ENCODE results near the gene RPP40.

The RPP40 gene

GRCh38 chr6:5003604-5004372, at the start of gene RPP40:
TSS of gene RPP40 (minus strand) at chr6:5004037. CDS start at chr6:5004002, 35 bp downstream.
- Histone ChIP-seq H3K36me3 (ENCODE audit: control insufficient read depth, low read depth, low read length) (no peaks in the 10 kb centered on the region), H3K4me3 (ENCODE audit: low read length) (peak within 1 kb of the TSS; percentile 93), H3K9ac (ENCODE audit: low read length) (peak within 1 kb of the TSS; percentile 72), H3K27ac (ENCODE audit: low read length) (no peak within 1 kb of the TSS), H3K9me3 (ENCODE audit: control insufficient read depth, low read depth, low read length) (no peaks in the 10 kb centered on the region), H3K4me1 (ENCODE audit: control insufficient read depth, low read depth, low read length) (no peaks in the 10 kb centered on the region), H3K27me3 (ENCODE audit: control insufficient read depth, insufficient read depth, low read length) (no peaks in the 10 kb centered on the region)

GRCh38 chr6:5053038-5053437, 49.2 kb upstream of the RPP40 start:
- no peaks in the 10 kb centered on the region for H3K27me3 ChIP-seq (ENCODE audit: control insufficient read depth, insufficient read depth, low read length)
- H3K9ac ChIP-seq (ENCODE audit: low read length), result no peak overlapping the region
- no peak overlapping the region for H3K27ac ChIP-seq (ENCODE audit: low read length)
- peaks cover 6% of the 10 kb centered on the region for H3K4me1 ChIP-seq (ENCODE audit: control insufficient read depth, low read depth, low read length)
- H3K9me3 ChIP-seq (ENCODE audit: control insufficient read depth, low read depth, low read length), result no peaks in the 10 kb centered on the region
- no peaks in the 10 kb centered on the region for H3K36me3 ChIP-seq (ENCODE audit: control insufficient read depth, low read depth, low read length)
- H3K4me3 ChIP-seq (ENCODE audit: low read length), result no peak overlapping the region

- Histone ChIP-seq H3K27ac (ENCODE audit: low read length) (no peak overlapping the region), H3K4me3 (ENCODE audit: low read length) (no peak overlapping the region), H3K9me3 (ENCODE audit: control insufficient read depth, low read depth, low read length) (no peaks in the 10 kb centered on the region), H3K27me3 (ENCODE audit: control insufficient read depth, insufficient read depth, low read length) (no peaks in the 10 kb centered on the region), H3K9ac (ENCODE audit: low read length) (no peak overlapping the region), H3K36me3 (ENCODE audit: control insufficient read depth, low read depth, low read length) (no peaks in the 10 kb centered on the region), H3K4me1 (ENCODE audit: control insufficient read depth, low read depth, low read length) (peaks cover 6% of the 10 kb centered on the region)
These were observed 47.6 kb upstream of the RPP40 start for GRCh38 chr6:5051394-5051793.

GRCh38 chr6:5050009-5050408, 46.2 kb upstream of the RPP40 start:
- Histone ChIP-seq H3K36me3 (ENCODE audit: control insufficient read depth, low read depth, low read length) (no peaks in the 10 kb centered on the region), H3K4me3 (ENCODE audit: low read length) (no peak overlapping the region), H3K9me3 (ENCODE audit: control insufficient read depth, low read depth, low read length) (no peaks in the 10 kb centered on the region), H3K27me3 (ENCODE audit: control insufficient read depth, insufficient read depth, low read length) (no peaks in the 10 kb centered on the region), H3K4me1 (ENCODE audit: control insufficient read depth, low read depth, low read length) (peaks cover 6% of the 10 kb centered on the region), H3K9ac (ENCODE audit: low read length) (no peak overlapping the region), H3K27ac (ENCODE audit: low read length) (no peak overlapping the region)

- Histone ChIP-seq H3K36me3 (ENCODE audit: control insufficient read depth, low read depth, low read length) (no peaks in the 10 kb centered on the region), H3K9me3 (ENCODE audit: control insufficient read depth, low read depth, low read length) (no peaks in the 10 kb centered on the region), H3K4me1 (ENCODE audit: control insufficient read depth, low read depth, low read length) (no peaks in the 10 kb centered on the region), H3K27me3 (ENCODE audit: control insufficient read depth, insufficient read depth, low read length) (no peaks in the 10 kb centered on the region), H3K9ac (ENCODE audit: low read length) (no peak overlapping the region), H3K4me3 (ENCODE audit: low read length) (no peak overlapping the region), H3K27ac (ENCODE audit: low read length) (no peak overlapping the region)
These were observed 42.6 kb upstream of the RPP40 start for GRCh38 chr6:5046430-5046829.

GRCh38 chr6:5045416-5045815, 41.6 kb upstream of the RPP40 start:
- no peak overlapping the region for H3K27ac ChIP-seq (ENCODE audit: low read length)
- no peak overlapping the region for H3K9ac ChIP-seq (ENCODE audit: low read length)
- no peaks in the 10 kb centered on the region for H3K4me1 ChIP-seq (ENCODE audit: control insufficient read depth, low read depth, low read length)
- no peaks in the 10 kb centered on the region for H3K9me3 ChIP-seq (ENCODE audit: control insufficient read depth, low read depth, low read length)
- no peak overlapping the region for H3K4me3 ChIP-seq (ENCODE audit: low read length)
- no peaks in the 10 kb centered on the region for H3K27me3 ChIP-seq (ENCODE audit: control insufficient read depth, insufficient read depth, low read length)
- no peaks in the 10 kb centered on the region for H3K36me3 ChIP-seq (ENCODE audit: control insufficient read depth, low read depth, low read length)

- Histone ChIP-seq H3K27ac (ENCODE audit: low read length) (no peak overlapping the region), H3K9me3 (ENCODE audit: control insufficient read depth, low read depth, low read length) (no peaks in the 10 kb centered on the region), H3K27me3 (ENCODE audit: control insufficient read depth, insufficient read depth, low read length) (no peaks in the 10 kb centered on the region), H3K4me3 (ENCODE audit: low read length) (no peak overlapping the region), H3K36me3 (ENCODE audit: control insufficient read depth, low read depth, low read length) (no peaks in the 10 kb centered on the region), H3K9ac (ENCODE audit: low read length) (no peak overlapping the region), H3K4me1 (ENCODE audit: control insufficient read depth, low read depth, low read length) (no peaks in the 10 kb centered on the region)
These were observed 41.0 kb upstream of the RPP40 start for GRCh38 chr6:5044866-5045265.

GRCh38 chr6:5042436-5042835, 38.6 kb upstream of the RPP40 start:
- Histone ChIP-seq H3K27me3 (ENCODE audit: control insufficient read depth, insufficient read depth, low read length) (no peaks in the 10 kb centered on the region), H3K4me1 (ENCODE audit: control insufficient read depth, low read depth, low read length) (no peaks in the 10 kb centered on the region), H3K9me3 (ENCODE audit: control insufficient read depth, low read depth, low read length) (no peaks in the 10 kb centered on the region), H3K27ac (ENCODE audit: low read length) (no peak overlapping the region), H3K36me3 (ENCODE audit: control insufficient read depth, low read depth, low read length) (no peaks in the 10 kb centered on the region), H3K4me3 (ENCODE audit: low read length) (no peak overlapping the region), H3K9ac (ENCODE audit: low read length) (no peak overlapping the region)

GRCh38 chr6:5041955-5042354, 38.1 kb upstream of the RPP40 start:
- H3K27ac ChIP-seq (ENCODE audit: low read length), result no peak overlapping the region
- no peaks in the 10 kb centered on the region for H3K9me3 ChIP-seq (ENCODE audit: control insufficient read depth, low read depth, low read length)
- H3K27me3 ChIP-seq (ENCODE audit: control insufficient read depth, insufficient read depth, low read length), result no peaks in the 10 kb centered on the region
- no peak overlapping the region for H3K9ac ChIP-seq (ENCODE audit: low read length)
- H3K4me1 ChIP-seq (ENCODE audit: control insufficient read depth, low read depth, low read length), result no peaks in the 10 kb centered on the region
- H3K4me3 ChIP-seq (ENCODE audit: low read length), result no peak overlapping the region
- H3K36me3 ChIP-seq (ENCODE audit: control insufficient read depth, low read depth, low read length), result no peaks in the 10 kb centered on the region

GRCh38 chr6:5036269-5036668, 32.4 kb upstream of the RPP40 start:
- Histone ChIP-seq H3K27ac (ENCODE audit: low read length) (no peak overlapping the region), H3K27me3 (ENCODE audit: control insufficient read depth, insufficient read depth, low read length) (no peaks in the 10 kb centered on the region), H3K4me3 (ENCODE audit: low read length) (peak overlapping the region; percentile 13), H3K9ac (ENCODE audit: low read length) (no peak overlapping the region), H3K9me3 (ENCODE audit: control insufficient read depth, low read depth, low read length) (no peaks in the 10 kb centered on the region), H3K36me3 (ENCODE audit: control insufficient read depth, low read depth, low read length) (no peaks in the 10 kb centered on the region), H3K4me1 (ENCODE audit: control insufficient read depth, low read depth, low read length) (peaks cover 24% of the 10 kb centered on the region)

- H3K27me3 ChIP-seq (ENCODE audit: control insufficient read depth, insufficient read depth, low read length), result no peaks in the 10 kb centered on the region
- H3K36me3 ChIP-seq (ENCODE audit: control insufficient read depth, low read depth, low read length), result no peaks in the 10 kb centered on the region
- no peak overlapping the region for H3K4me3 ChIP-seq (ENCODE audit: low read length)
- no peak overlapping the region for H3K27ac ChIP-seq (ENCODE audit: low read length)
- H3K9me3 ChIP-seq (ENCODE audit: control insufficient read depth, low read depth, low read length), result no peaks in the 10 kb centered on the region
- peaks cover 24% of the 10 kb centered on the region for H3K4me1 ChIP-seq (ENCODE audit: control insufficient read depth, low read depth, low read length)
- no peak overlapping the region for H3K9ac ChIP-seq (ENCODE audit: low read length)
These were observed 30.9 kb upstream of the RPP40 start for GRCh38 chr6:5034736-5035135.

GRCh38 chr6:5034328-5034727, 30.5 kb upstream of the RPP40 start:
- H3K27me3 ChIP-seq (ENCODE audit: control insufficient read depth, insufficient read depth, low read length), result no peaks in the 10 kb centered on the region
- H3K4me1 ChIP-seq (ENCODE audit: control insufficient read depth, low read depth, low read length), result peaks cover 24% of the 10 kb centered on the region
- no peaks in the 10 kb centered on the region for H3K9me3 ChIP-seq (ENCODE audit: control insufficient read depth, low read depth, low read length)
- H3K36me3 ChIP-seq (ENCODE audit: control insufficient read depth, low read depth, low read length), result no peaks in the 10 kb centered on the region
- no peak overlapping the region for H3K27ac ChIP-seq (ENCODE audit: low read length)
- H3K9ac ChIP-seq (ENCODE audit: low read length), result no peak overlapping the region
- no peak overlapping the region for H3K4me3 ChIP-seq (ENCODE audit: low read length)

All from iPS-18a (cell line).